Testis (tissue), 3 donors: ENCODE measurements around the gene INTS6. TPM values are rescaled to one million over a fixed set of nuclear protein-coding genes. Genes with fewer than 3 reads are reported as not detected.

Experiments
- DNase-seq: peaks from one replicate; pipeline ENCODE4 v3.0.0-alpha.2; 2019
- H3K27ac ChIP-seq, 2 donors: fragments of 200-600 bp; sonication (generic); one replicate each; pipeline ENCODE4 v1.5.1; 2019
- H3K27me3 ChIP-seq: fragments of 200-600 bp; sonication (generic); one replicate; pipeline ENCODE4 v1.5.1; 2019
- H3K36me3 ChIP-seq: fragments of 200-600 bp; sonication (generic); one replicate; pipeline ENCODE4 v1.5.1; 2017; ENCODE audit warnings: low read depth; ENCODE audit errors: missing control alignments
- H3K4me1 ChIP-seq: fragments of 200-600 bp; sonication (generic); one replicate; pipeline ENCODE4 v1.5.1; 2019
- H3K4me3 ChIP-seq, 2 donors: fragments of 200-600 bp; sonication (generic); one replicate each; pipeline ENCODE4 v1.5.1; 2017 to 2019
- H3K9me3 ChIP-seq: fragments of 200-600 bp; sonication (generic); one replicate; pipeline ENCODE4 v1.5.1; 2017
- POLR2A ChIP-seq: fragments of 450-650 bp; IDR thresholded peaks from one replicate; pipeline ENCODE4 v1.6.1; 2017; ENCODE audit warnings: antibody characterized with exemption, mild to moderate bottlenecking, moderate library complexity
- WGBS, 2 donors: methylation state at CpG; one replicate each; pipeline ENCODE4 v1.1.5; 2018; 5-methylcytosine and 5-hydroxymethylcytosine counted together
- intact Hi-C: fragments of 100-400 bp; cut with DNase I; formaldehyde crosslinking; loops from one replicate; pipeline ENCODE4 v1.15.1; 2023; ENCODE audit warnings: low total_unique reads
- polyA plus RNA-seq: library from polyadenylated mRNA; stranded (reverse); fragments of 350-450 nt; fragmentation: Illumina TruSeq; extraction: RNeasy Lipid Tissue Mini Kit (QIAGEN cat#74804); gene quantifications from one replicate; pipeline ENCODE4 v1.2.3, GENCODE V29; 2014; ENCODE audit warnings: low read depth, low replicate concordance; ENCODE audit not compliant: insufficient read depth
- total RNA-seq, 2 donors: library from RNA; depleted of rRNA; stranded (reverse); fragments of >200 nt; gene quantifications; one replicate each; pipeline ENCODE4 v1.2.3, GENCODE V29; 2016
- TF ChIP-seq, protein P1 (sequence below), 3 experiments: fragments of 450-650 bp in 2 of 3; fragments of 200-600 bp in 1 of 3; sonication (generic) in 1 of 3; IDR thresholded peaks; one replicate each; pipeline ENCODE4 v1.5.1; 2016 to 2019; ENCODE audit warnings: antibody characterized with exemption in 3 of 3, mild to moderate bottlenecking in 2 of 3, moderate library complexity in 1 of 3

The INTS6 gene
- total and polyA plus RNA-seq, 3 donors from 2014 or later, result 97.6 to 132 (median 130) TPM

DNA sequence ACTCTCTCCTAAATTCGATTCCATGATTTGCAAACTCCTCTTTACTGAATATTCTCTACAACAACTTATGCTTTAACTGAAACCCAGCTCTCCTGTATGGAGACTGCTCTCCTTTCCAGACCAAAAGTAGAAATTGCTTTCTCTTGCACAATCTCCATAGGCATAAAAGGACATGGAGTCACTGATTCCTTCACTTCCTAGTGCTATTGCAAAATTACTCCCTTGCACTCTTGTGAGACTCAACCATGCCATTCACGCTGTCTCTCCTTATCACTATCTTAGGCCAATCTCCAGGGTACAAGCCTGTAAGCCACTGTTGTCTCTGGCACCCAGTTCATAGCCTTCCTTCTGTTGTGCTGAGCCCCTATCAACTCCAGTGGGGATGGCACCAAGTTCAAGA, 82.7 kb downstream of the INTS6 start:
- Histone ChIP-seq H3K4me1 (no peaks in the 10 kb centered on the region), H3K27me3 (no peaks in the 10 kb centered on the region), H3K9me3 (no peaks in the 10 kb centered on the region), H3K27ac (no peak overlapping the region), H3K4me3 (no peak overlapping the region), H3K36me3 (no peaks in the 10 kb centered on the region)
- intact Hi-C loops, result no loop called here
- WGBS, 2 donors, result 76 to 95% methylated on average over 2 of the region's 2 CpGs
- no peak for DNase-seq
- TF ChIP-seq, protein P1, sequence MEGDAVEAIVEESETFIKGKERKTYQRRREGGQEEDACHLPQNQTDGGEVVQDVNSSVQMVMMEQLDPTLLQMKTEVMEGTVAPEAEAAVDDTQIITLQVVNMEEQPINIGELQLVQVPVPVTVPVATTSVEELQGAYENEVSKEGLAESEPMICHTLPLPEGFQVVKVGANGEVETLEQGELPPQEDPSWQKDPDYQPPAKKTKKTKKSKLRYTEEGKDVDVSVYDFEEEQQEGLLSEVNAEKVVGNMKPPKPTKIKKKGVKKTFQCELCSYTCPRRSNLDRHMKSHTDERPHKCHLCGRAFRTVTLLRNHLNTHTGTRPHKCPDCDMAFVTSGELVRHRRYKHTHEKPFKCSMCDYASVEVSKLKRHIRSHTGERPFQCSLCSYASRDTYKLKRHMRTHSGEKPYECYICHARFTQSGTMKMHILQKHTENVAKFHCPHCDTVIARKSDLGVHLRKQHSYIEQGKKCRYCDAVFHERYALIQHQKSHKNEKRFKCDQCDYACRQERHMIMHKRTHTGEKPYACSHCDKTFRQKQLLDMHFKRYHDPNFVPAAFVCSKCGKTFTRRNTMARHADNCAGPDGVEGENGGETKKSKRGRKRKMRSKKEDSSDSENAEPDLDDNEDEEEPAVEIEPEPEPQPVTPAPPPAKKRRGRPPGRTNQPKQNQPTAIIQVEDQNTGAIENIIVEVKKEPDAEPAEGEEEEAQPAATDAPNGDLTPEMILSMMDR (IDR thresholded peaks at IDR 0.05), result no peak
- TF ChIP-seq POLR2A, result no peak

DNA sequence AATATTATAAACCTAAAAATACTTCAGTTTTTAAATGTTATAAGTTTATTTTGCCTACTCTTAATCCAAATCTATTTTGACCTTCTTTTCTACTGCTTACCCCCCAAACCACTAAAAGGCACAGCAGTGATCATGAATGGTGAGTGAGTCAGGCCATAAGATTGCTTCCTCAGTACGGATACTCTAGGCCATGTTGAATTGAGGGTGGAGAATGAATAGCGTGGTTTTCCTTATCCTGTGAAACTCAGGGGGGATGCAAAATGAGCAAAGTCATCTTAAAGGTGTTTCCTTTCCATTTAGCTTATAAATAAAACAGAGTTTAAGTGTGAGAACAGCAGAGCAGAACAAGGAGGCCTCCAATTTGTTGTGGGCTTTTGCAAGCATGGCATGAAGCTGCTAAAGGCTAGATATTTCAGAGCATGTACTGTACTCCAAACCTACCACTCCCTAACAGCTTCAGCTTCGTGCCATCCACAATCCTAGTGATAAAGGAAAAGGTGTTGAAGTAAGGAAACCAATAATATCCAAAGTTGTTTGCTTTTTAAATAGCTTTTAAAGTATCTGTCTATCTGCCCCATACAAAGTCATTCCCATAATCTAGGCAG, 88.3 kb downstream of the INTS6 start:
- no peaks in the 10 kb centered on the region for H3K9me3 ChIP-seq
- no peaks in the 10 kb centered on the region for H3K36me3 ChIP-seq
- no peak for TF ChIP-seq POLR2A
- TF ChIP-seq, protein P1 (IDR thresholded peaks at IDR 0.05), result no peak
- DNase-seq, result no peak
- intact Hi-C loops, result no loop called here
- H3K27me3 ChIP-seq, result no peaks in the 10 kb centered on the region
- no peak overlapping the region for H3K27ac ChIP-seq
- H3K4me3 ChIP-seq, result no peak overlapping the region
- H3K4me1 ChIP-seq, result no peaks in the 10 kb centered on the region
- 77 to 86% methylated on average over 3 of the region's 3 CpGs for WGBS, 2 donors

DNA sequence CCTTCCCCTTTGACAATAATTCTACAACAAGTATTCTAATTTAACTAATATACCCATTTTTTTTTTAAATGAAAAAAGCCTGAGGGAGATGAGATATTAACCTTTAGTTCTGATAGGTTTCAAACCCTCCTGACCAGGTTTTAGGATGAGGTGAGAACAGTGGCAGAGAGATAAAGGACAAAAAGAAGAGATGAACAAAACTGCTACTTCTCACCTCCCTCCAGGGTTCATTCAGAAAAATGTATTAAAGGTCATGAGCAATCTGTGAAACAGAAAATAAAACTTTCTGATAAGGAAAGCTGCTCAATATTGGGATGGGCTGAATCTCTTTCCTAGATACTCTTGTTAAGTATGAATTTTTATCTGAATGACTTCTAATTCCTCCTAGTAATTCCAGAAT, 89.2 kb downstream of the INTS6 start:
- Histone ChIP-seq H3K36me3 (no peaks in the 10 kb centered on the region), H3K27ac (no peak overlapping the region), H3K4me3 (no peak overlapping the region), H3K4me1 (no peaks in the 10 kb centered on the region), H3K9me3 (no peaks in the 10 kb centered on the region), H3K27me3 (no peaks in the 10 kb centered on the region)
- intact Hi-C loops, result no loop called here
- DNase-seq, result no peak
- TF ChIP-seq, protein P1 (IDR thresholded peaks at IDR 0.05), result no peak
- no peak for TF ChIP-seq POLR2A

DNA sequence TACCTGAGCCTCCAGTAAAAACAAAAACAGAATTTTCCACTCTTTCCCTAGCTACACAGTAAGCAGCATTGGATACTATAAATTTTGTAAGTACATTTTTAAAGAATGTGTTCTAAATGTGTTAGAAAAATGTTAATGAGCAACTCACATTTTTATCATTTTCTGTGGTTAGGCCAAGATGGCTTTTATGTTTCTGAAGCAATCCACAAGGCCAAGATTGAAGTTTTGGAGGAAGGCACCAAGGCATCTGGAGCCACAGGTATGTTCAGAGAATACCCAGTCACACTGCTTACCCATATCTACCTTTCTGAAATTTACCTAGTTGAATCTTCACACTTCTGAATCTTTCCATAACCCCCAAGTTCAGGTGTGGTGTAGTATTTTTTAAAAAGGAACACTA, 91.7 kb downstream of the INTS6 start:
- TF ChIP-seq POLR2A, result no peak
- TF ChIP-seq, protein P1 (IDR thresholded peaks at IDR 0.05), result no peak
- H3K27ac ChIP-seq, result no peak overlapping the region
- H3K4me3 ChIP-seq, result no peak overlapping the region
- H3K27me3 ChIP-seq, result no peaks in the 10 kb centered on the region
- H3K4me1 ChIP-seq, result no peaks in the 10 kb centered on the region
- no peaks in the 10 kb centered on the region for H3K36me3 ChIP-seq
- H3K9me3 ChIP-seq, result no peaks in the 10 kb centered on the region
- no peak for DNase-seq
- intact Hi-C loops, result no loop called here

DNA sequence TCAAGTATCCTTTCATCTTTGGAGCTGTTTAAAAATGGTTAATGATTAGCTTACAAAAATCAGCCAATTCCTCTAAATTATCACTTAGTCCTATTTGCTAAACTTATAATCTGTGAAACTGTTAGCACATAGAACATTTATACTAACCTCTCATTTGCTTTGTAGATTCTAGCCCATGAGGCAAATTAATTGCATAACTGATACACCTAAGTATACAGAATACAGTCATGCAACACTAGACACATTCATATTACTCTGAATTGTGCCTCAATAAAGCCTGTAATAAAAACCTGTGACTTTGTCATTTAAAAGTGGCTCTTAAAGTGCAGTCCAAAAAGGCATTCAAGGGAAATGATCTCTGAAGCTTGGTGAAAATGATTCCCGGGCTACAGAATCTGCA, 92.3 kb downstream of the INTS6 start:
- Histone ChIP-seq H3K36me3 (no peaks in the 10 kb centered on the region), H3K9me3 (no peaks in the 10 kb centered on the region), H3K27me3 (no peaks in the 10 kb centered on the region), H3K4me1 (no peaks in the 10 kb centered on the region), H3K4me3 (no peak overlapping the region), H3K27ac (no peak overlapping the region)
- intact Hi-C loops, result no loop called here
- TF ChIP-seq POLR2A, result no peak
- TF ChIP-seq, protein P1 (IDR thresholded peaks at IDR 0.05), result no peak
- 91 to 100% methylated on average over 1 of the region's 1 CpG for WGBS, 2 donors
- DNase-seq, result no peak
